K562 (cell line): Measurements from ENCODE around the gene PALLD. TPM values are rescaled to one million over a fixed set of nuclear protein-coding genes. Genes with fewer than 3 reads are reported as not detected.

Experiments used
- CBX8 ChIP-seq: fragments of 200-600 bp; sonication (generic); IDR thresholded peaks from 2 replicates; pipeline ENCODE4 v1.6.1; 2012; ENCODE audit warnings: borderline replicate concordance, mixed run types, low read depth, mild to moderate bottlenecking, moderate library complexity, mixed read lengths, low read length, control low read depth, inconsistent platforms; ENCODE audit not compliant: poor library complexity, severe bottlenecking; ENCODE audit errors: extremely low read depth
- CEBPG ChIP-seq, 3 experiments: fragments of 200-800 bp in 1 of 3; sonication (Bioruptor generic) in 1 of 3; sonication (generic) in 1 of 3; formaldehyde crosslinking in 1 of 3; IDR thresholded peaks in 2 of 3; conservative IDR thresholded peaks in 1 of 3; 2 replicates each; pipeline versions ENCODE4 v1.6.1 to v1.8.0; 2016 to 2022; ENCODE audit warnings: missing compliant biosample characterization in 2 of 3, missing genetic modification characterization in 2 of 3, mild to moderate bottlenecking in 1 of 3, missing genetic modification reagents in 1 of 3
- KDM5B ChIP-seq: fragments of 200-600 bp; sonication (generic); IDR thresholded peaks from 2 replicates; pipeline ENCODE4 v1.6.1; 2012; ENCODE audit warnings: low read depth, mild to moderate bottlenecking, moderate library complexity, low read length, control low read depth, inconsistent platforms; ENCODE audit not compliant: insufficient replicate concordance
- NCOR1 ChIP-seq: fragments of 450-650 bp; IDR thresholded peaks from 2 replicates; pipeline ENCODE4 v1.6.1; 2016; ENCODE audit warnings: mild to moderate bottlenecking, moderate library complexity
- RFX5 ChIP-seq: IDR thresholded peaks from 2 replicates; pipeline ENCODE4 v1.6.1; 2011; ENCODE audit warnings: low read depth, mild to moderate bottlenecking, improper control_type of control experiment, low read length
- SMARCC2 ChIP-seq: fragments of 450-650 bp; IDR thresholded peaks from 2 replicates; pipeline ENCODE4 v1.6.1; 2017; ENCODE audit warnings: antibody characterized with exemption, moderate library complexity, mild to moderate bottlenecking, low read depth
- TAL1 ChIP-seq: fragments of 450-650 bp; IDR thresholded peaks from 2 replicates; pipeline ENCODE4 v1.6.1; 2016; ENCODE audit warnings: mild to moderate bottlenecking
- TCF3 ChIP-seq: sonication (generic); formaldehyde crosslinking; IDR thresholded peaks from 2 replicates; pipeline ENCODE4 v1.4.0; 2020; ENCODE audit warnings: mild to moderate bottlenecking, missing genetic modification reagents
- ZNF57 ChIP-seq: fragments of 450-650 bp; formaldehyde crosslinking; IDR thresholded peaks from 2 replicates; pipeline ENCODE4 v1.4.0; 2020; ENCODE audit warnings: mild to moderate bottlenecking, moderate library complexity
- polyA plus RNA-seq, 8 experiments: library from polyadenylated mRNA; depleted of rRNA in 4 of 8; stranded (reverse) in 5 of 8; unstranded in 3 of 8; fragments of >200 nt; fragmentation: Nextera tagmentation in 2 of 8; fragmentation: Illumina TruSeq in 1 of 8; extraction: Ambion mirVana in 2 of 8; extraction: Trizol in 1 of 8; gene quantifications; 2 replicates each; pipeline versions ENCODE4 v1.2.1 to v1.2.3, GENCODE V29; 2011 to 2014; ENCODE audit warnings: inconsistent platforms in 1 of 8, missing spikeins in 1 of 8
- total RNA-seq, 7 experiments: library from RNA; depleted of rRNA in 6 of 7; stranded (reverse); fragments of >200 nt in 6 of 7; fragmentation: Illumina TruSeq in 2 of 7; extraction: Trizol in 2 of 7; gene quantifications; 2 replicates each; pipeline versions ENCODE4 v1.2.1 to v1.2.3, GENCODE V29; 2011 to 2021; ENCODE audit warnings: low replicate concordance in 1 of 7
- TF ChIP-seq, protein P1 (sequence below): IDR thresholded peaks from 2 replicates; pipeline ENCODE4 v1.6.1; 2012; ENCODE audit warnings: low read depth, low read length, improper control_type of control experiment, borderline replicate concordance
- TF ChIP-seq, protein P2 (sequence below): fragments of 450-650 bp; IDR thresholded peaks from 2 replicates; pipeline ENCODE4 v1.6.1; 2016; ENCODE audit warnings: low read depth
- TF ChIP-seq, protein P3 (sequence below): sonication (generic); formaldehyde crosslinking; IDR thresholded peaks from 2 replicates; pipeline ENCODE4 v1.8.0; 2022; ENCODE audit warnings: missing genetic modification reagents, mild to moderate bottlenecking, moderate library complexity, borderline replicate concordance
- TF ChIP-seq, protein P4 (sequence below): fragments of 250-450 bp; sonication (Bioruptor Pico); IDR thresholded peaks from 2 replicates; pipeline ENCODE4 v1.5.0; 2021

The PALLD gene
- total and polyA plus RNA-seq, 9 of the 15 experiments (the other 6 are each of a cell fraction or from before 2014, with no cell fraction given), result 0.01 to 0.35 (median 0.06) TPM; not detected in 3

DNA sequence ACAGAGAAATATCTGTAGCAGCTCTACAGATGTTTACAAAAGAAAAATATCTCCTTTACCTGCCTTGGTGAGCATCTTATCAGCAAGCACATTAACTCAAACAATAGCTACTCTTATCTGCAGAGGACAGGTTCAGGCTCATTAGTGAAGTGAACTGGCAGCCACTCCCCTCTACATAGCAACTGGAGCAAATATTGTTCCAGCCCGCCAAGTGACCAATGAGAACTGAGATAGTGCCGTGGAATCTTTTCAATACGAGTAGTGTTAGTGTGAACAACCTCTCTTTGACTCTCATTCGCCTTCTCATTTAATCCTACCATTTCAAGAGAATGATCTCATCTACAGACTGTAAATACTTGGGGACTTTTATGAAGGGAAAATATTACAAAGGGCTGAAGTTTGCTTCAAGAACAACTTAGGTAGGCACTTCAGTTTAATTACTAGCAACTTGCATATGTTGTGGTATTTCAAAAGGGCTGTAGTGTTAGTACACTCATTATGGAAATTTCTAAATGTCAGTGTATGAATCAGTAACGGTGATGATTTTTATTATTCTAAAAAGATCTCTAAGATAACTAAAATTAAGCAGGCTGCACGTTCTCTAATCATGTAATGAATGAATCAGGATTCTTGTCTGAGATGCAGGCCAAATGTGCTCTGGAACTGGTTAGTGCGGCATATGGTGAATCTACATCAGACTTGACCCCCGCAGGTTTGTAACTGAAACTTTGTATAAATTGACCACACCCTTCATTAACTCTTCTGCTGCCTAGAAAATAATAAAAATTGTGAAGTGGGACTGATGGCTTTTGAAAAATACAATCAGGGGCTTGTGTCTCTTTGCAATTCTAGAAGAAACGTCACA is 72.4 kb downstream of the PALLD start (continued):
- TF ChIP-seq, protein P1, sequence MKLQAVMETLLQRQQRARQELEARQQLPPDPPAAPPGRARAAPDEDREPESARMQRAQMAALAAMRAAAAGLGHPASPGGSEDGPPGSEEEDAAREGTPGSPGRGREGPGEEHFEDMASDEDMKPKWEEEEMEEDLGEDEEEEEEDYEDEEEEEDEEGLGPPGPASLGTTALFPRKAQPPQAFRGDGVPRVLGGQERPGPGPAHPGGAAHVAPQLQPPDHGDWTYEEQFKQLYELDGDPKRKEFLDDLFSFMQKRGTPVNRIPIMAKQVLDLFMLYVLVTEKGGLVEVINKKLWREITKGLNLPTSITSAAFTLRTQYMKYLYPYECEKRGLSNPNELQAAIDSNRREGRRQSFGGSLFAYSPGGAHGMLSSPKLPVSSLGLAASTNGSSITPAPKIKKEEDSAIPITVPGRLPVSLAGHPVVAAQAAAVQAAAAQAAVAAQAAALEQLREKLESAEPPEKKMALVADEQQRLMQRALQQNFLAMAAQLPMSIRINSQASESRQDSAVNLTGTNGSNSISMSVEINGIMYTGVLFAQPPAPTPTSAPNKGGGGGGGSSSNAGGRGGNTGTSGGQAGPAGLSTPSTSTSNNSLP, result no peak
- TF ChIP-seq ZNF57 (CRISPR knock-in tag) (no peak), CEBPG (CRISPR knock-in tag; IDR thresholded peaks at IDR 0.05) (no peak), CEBPG (tag; conservative IDR thresholded peaks at IDR 0.05 in 1 of 2, IDR thresholded peaks at IDR 0.05 in 1 of 2) (no peak), TCF3 (CRISPR knock-in tag) (peak; percentile 51; the same call in 1 of the 2 replicates), RFX5 (no peak), TAL1 (peak; percentile 76), CBX8 (no peak), SMARCC2 (no peak), NCOR1 (peak; percentile 31; the same call in 1 of the 2 replicates), KDM5B (no peak)
- TF ChIP-seq, protein P2, sequence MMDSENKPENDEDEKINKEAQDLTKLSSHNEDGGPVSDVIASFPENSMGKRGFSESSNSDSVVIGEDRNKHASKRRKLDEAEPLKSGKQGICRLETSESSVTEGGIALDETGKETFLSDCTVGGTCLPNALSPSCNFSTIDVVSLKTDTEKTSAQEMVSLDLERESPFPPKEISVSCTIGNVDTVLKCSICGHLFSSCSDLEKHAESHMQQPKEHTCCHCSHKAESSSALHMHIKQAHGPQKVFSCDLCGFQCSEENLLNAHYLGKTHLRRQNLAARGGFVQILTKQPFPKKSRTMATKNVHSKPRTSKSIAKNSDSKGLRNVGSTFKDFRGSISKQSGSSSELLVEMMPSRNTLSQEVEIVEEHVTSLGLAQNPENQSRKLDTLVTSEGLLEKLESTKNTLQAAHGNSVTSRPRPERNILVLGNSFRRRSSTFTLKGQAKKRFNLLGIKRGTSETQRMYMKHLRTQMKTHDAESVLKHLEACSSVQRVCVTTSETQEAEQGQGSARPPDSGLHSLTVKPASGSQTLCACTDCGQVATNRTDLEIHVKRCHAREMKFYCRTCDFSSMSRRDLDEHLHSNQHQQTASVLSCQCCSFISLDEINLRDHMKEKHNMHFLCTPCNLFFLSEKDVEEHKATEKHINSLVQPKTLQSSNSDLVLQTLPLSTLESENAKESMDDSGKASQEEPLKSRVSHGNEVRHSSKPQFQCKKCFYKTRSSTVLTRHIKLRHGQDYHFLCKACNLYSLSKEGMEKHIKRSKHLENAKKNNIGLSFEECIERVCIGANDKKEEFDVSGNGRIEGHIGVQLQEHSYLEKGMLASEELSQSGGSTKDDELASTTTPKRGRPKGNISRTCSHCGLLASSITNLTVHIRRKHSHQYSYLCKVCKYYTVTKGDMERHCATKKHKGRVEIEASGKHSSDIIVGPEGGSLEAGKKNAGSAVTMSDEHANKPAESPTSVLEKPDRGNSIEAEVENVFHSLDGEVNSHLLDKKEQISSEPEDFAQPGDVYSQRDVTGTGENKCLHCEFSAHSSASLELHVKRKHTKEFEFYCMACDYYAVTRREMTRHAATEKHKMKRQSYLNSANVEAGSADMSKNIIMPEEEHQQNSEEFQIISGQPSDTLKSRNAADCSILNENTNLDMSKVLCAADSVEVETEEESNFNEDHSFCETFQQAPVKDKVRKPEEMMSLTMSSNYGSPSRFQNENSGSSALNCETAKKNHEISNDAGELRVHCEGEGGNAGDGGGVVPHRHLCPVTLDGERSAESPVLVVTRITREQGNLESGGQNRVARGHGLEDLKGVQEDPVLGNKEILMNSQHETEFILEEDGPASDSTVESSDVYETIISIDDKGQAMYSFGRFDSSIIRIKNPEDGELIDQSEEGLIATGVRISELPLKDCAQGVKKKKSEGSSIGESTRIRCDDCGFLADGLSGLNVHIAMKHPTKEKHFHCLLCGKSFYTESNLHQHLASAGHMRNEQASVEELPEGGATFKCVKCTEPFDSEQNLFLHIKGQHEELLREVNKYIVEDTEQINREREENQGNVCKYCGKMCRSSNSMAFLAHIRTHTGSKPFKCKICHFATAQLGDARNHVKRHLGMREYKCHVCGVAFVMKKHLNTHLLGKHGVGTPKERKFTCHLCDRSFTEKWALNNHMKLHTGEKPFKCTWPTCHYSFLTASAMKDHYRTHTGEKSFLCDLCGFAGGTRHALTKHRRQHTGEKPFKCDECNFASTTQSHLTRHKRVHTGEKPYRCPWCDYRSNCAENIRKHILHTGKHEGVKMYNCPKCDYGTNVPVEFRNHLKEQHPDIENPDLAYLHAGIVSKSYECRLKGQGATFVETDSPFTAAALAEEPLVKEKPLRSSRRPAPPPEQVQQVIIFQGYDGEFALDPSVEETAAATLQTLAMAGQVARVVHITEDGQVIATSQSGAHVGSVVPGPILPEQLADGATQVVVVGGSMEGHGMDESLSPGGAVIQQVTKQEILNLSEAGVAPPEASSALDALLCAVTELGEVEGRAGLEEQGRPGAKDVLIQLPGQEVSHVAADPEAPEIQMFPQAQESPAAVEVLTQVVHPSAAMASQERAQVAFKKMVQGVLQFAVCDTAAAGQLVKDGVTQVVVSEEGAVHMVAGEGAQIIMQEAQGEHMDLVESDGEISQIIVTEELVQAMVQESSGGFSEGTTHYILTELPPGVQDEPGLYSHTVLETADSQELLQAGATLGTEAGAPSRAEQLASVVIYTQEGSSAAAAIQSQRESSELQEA, result no peak
- TF ChIP-seq, protein P3, sequence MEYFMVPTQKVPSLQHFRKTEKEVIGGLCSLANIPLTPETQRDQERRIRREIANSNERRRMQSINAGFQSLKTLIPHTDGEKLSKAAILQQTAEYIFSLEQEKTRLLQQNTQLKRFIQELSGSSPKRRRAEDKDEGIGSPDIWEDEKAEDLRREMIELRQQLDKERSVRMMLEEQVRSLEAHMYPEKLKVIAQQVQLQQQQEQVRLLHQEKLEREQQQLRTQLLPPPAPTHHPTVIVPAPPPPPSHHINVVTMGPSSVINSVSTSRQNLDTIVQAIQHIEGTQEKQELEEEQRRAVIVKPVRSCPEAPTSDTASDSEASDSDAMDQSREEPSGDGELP, result no peak
- TF ChIP-seq, protein P4, sequence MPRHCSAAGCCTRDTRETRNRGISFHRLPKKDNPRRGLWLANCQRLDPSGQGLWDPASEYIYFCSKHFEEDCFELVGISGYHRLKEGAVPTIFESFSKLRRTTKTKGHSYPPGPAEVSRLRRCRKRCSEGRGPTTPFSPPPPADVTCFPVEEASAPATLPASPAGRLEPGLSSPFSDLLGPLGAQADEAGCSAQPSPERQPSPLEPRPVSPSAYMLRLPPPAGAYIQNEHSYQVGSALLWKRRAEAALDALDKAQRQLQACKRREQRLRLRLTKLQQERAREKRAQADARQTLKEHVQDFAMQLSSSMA, result no peak
